ENCODE results near the gene CD68. TPM values are rescaled to one million over a fixed set of nuclear protein-coding genes. Genes with fewer than 3 reads are reported as not detected.

Gene CD68
- total RNA-seq, 1 donor from 2014 or later, result 40.0 TPM

- no peak for DNase-seq (ENCODE audit: extremely low spot score in 2 of 2)
- Histone ChIP-seq H3K36me3 (peaks cover 0 to 52% of the 10 kb centered on the region in 2 donors), H3K4me1 (peaks cover 14% of the 10 kb centered on the region), H3K4me3 (no peak overlapping the region), H3K27ac (no peak overlapping the region), H3K27me3 (no peaks in the 10 kb centered on the region), H3K9me3 (no peaks in the 10 kb centered on the region)
- intact Hi-C loops (cut with DNase I), result loop anchor here (10.0 kb wide), 2 partner anchors 215 to 315 kb away; partner anchors contain the start of genes CTDNEP1, ELP5, KCTD11 and TMEM95
- TF ChIP-seq CTCF (IDR thresholded peaks at IDR 0.05) (no peak), POLR2AphosphoS5 (IDR thresholded peaks at IDR 0.05; ENCODE audit: insufficient read depth in 1 of 2, low read depth in 1 of 2) (no peak), POLR2A (IDR thresholded peaks at IDR 0.05) (no peak)
Observed at GRCh38 chr17:7569571-7569970, 9.9 kb upstream of the CD68 start.

- no peak overlapping the region for H3K4me3 ChIP-seq
- H3K4me1 ChIP-seq, result peaks cover 21% of the 10 kb centered on the region
- H3K9me3 ChIP-seq, result no peaks in the 10 kb centered on the region
- H3K27me3 ChIP-seq, result no peaks in the 10 kb centered on the region
- intact Hi-C loops (cut with DNase I), result no loop called here
- peak in 1 of 2 donors; percentile 83 for DNase-seq (ENCODE audit: extremely low spot score in 2 of 2)
- H3K36me3 ChIP-seq, result peaks cover 2 to 52% of the 10 kb centered on the region in 2 donors
- no peak overlapping the region for H3K27ac ChIP-seq
- no peak for TF ChIP-seq POLR2AphosphoS5 (IDR thresholded peaks at IDR 0.05; ENCODE audit: insufficient read depth in 1 of 2, low read depth in 1 of 2)
- TF ChIP-seq CTCF (IDR thresholded peaks at IDR 0.05), result no peak
Observed at GRCh38 chr17:7570351-7570750, 9.1 kb upstream of the CD68 start.

GRCh38 chr17:7572338-7572587 is 7.2 kb upstream of the CD68 start:
- TF ChIP-seq CTCF (IDR thresholded peaks at IDR 0.05) (no peak), POLR2A (IDR thresholded peaks at IDR 0.05) (peak in 1 of 2 donors; percentile 7), POLR2AphosphoS5 (IDR thresholded peaks at IDR 0.05; ENCODE audit: insufficient read depth in 1 of 2, low read depth in 1 of 2) (no peak)
- Histone ChIP-seq H3K36me3 (peaks cover 3 to 54% of the 10 kb centered on the region in 2 donors), H3K4me1 (peaks cover 32% of the 10 kb centered on the region), H3K9me3 (no peaks in the 10 kb centered on the region), H3K4me3 (peak overlapping the region; percentile 37 to 97), H3K27ac (peak overlapping the region; percentile 70), H3K27me3 (no peaks in the 10 kb centered on the region)
- DNase-seq (ENCODE audit: extremely low spot score in 2 of 2), result no peak
- intact Hi-C loops (cut with DNase I), result no loop called here

GRCh38 chr17:7572588-7573323 is 6.7 kb upstream of the CD68 start:
- intact Hi-C loops (cut with DNase I), result no loop called here

More at GRCh38 chr17:7572588-7573323, 6.7 kb upstream of the CD68 start:
- Histone ChIP-seq H3K27ac (peak overlapping the region; percentile 99), H3K9me3 (no peaks in the 10 kb centered on the region), H3K27me3 (no peaks in the 10 kb centered on the region), H3K36me3 (peaks cover 6 to 57% of the 10 kb centered on the region in 2 donors), H3K4me1 (peaks cover 32% of the 10 kb centered on the region), H3K4me3 (peak overlapping the region; percentile 97 to 100)
- DNase-seq (ENCODE audit: extremely low spot score in 2 of 2), result peak; percentile 100
- TF ChIP-seq CTCF (IDR thresholded peaks at IDR 0.05) (no peak), POLR2A (IDR thresholded peaks at IDR 0.05) (peak; percentile 79 to 98), POLR2AphosphoS5 (IDR thresholded peaks at IDR 0.05; ENCODE audit: insufficient read depth in 1 of 2, low read depth in 1 of 2) (peak; percentile 99)
